Measurements from ENCODE around the gene NPHP4.

NPHP4 gene

DNA sequence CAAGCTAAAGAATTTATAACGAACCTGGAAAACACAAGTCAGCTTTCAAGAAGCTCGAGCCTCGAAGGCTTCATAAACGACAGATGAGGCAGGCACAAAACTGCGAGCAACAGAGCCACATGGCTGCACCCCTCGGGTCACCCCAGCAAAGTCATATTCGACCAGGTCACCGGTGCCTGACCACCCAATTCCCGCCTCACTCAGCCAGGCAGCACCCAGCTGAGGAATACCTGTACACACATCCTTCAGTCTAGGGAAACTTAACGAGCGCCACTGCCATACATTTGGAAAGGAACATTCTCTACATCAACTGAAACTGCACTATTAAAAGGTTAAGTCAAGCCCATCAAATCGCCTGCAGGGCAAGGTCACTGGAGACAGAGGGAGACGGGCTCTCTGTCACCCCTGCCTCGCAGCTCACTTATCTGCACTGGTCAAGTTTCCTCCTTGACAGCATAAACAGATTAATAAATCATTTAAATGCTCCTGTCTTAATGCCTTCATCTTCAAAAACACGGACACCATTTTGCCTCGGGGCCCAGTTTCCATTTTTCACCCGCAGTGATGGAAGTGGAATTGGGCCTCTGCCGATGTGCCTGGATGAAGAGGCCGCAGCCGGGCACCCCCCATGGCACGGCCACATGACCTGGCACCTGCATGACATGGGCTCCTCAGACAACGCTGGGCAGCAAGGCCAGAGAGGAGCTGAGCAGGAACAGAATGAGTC, 20.6 kb downstream of the NPHP4 start:
- DNase-seq (ENCODE audit: low read depth in 3 of 3): no peak

GRCh38 chr1:5970610-5971273, 21.5 kb downstream of the NPHP4 start:
- DNase-seq (ENCODE audit: low read depth in 3 of 3): no peak

DNA sequence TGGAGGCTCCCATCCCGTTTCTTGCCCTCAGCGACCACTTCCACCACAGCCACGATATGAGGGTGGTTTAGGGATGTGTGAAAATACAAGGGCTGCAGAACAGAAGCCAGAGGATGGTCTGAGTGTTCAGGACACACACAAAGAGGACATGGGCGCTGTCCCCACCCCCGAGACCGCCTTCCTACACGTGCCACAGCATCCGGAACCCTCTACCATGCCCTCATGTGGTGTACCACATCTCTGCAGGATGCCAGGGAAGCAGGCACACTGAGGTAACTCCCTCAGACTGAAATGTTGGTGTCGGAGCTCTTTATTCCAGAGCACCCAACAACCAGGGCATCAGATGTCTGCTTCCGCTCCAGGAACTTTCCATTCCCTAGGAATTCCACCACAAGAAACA, 23.1 kb downstream of the NPHP4 start:
- no peak for DNase-seq (ENCODE audit: low read depth in 3 of 3)

DNA sequence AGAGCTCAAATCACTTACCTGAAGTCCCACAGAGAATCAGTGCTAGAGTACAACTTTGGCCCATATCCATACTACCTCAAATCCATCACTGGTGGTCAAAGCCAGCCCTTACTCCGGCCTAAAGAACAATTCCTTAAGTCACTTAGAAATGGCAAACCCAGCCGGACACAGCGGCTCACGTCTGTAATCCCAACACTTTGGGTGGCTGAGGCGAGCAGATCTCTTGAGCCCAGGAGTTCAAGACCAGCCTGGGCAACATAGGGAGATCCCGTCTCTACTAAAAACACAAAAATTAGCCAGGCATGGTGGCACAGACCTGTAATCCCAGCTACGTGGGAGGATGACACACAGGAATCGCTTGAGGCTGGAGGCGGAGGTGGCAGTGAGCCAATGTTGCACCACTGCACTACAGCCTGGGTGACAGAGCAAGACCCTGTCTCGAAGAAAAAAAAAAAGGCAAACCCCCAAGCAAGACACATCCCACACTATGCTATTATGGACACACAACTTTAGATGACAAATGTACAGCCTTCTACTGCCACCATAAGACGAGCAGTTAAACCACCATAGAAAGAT, 24.0 kb downstream of the NPHP4 start:
- DNase-seq (ENCODE audit: low read depth in 3 of 3): no peak

DNA sequence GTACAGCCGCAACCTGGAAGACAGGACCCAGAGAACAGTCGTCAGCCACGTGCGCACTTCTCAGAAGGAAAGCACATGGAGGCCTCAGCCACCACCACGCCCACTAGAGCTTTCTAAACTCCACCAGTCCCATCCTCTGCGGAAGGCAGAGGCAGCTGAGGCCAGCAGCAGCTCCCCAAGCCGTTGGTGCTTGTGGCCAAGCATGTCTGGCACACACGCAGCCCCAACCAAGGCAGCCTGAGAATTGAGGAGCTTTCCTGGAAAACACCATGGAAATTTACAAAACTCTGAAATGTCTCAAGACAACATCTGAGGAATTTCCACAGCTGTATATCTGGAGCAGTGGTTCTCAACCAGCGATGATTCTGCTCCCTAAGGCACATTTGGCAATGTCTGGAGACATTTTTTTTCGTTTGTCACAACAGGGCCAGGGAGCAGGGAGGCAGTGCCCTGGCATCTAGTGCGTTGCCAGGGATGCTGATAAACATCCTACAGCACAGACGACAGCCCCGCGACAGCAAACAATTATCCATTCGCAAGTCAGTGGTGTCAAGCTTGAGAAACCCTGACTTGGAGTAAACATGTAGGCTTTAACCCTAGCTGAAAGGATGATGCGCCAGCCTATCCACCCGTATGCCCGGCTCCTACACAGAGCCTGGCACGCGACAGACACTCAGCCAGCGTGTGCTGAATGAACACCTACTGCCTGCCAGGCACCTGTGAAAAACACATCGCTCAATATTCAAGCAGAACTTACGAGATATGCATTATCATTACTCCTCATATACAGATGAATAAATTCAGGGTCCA, 24.7 kb downstream of the NPHP4 start:
- no peak for DNase-seq (ENCODE audit: low read depth in 3 of 3)

DNA sequence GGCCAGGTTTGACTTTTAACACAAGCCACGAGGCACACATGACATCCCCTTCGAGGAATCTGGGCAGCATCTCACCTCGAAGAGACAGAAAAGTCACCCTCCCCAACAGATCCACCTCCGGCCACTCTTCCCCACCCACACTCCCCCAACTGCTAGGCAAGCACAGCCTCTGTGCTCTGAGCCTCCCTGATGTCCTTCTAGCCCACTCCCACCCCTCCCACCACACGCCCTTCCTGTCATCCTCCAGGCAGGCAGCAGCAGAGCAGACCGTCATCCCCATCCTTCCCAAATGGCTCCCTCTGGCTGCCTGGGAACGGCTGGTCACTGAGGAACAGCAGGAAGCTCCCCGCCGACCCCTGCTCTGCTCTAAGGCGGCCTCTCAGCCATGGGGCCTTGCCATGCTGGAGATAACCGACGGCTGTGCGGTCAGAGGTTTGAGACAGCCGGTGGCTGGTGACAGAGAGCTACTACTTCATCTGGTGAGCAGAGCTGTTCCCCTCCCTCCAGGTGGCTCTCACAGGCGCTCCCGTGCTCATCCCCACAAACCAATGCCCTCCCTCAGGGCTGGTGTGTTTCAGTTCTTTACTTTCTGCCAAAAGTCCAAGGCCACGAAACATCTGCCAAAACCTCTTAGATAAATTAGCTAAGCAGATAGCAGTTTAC, 25.6 kb downstream of the NPHP4 start:
- DNase-seq (ENCODE audit: low read depth in 3 of 3): no peak

- no peak for DNase-seq (ENCODE audit: low read depth in 3 of 3)
These were observed 26.6 kb downstream of the NPHP4 start for GRCh38 chr1:5965586-5966131.

DNA sequence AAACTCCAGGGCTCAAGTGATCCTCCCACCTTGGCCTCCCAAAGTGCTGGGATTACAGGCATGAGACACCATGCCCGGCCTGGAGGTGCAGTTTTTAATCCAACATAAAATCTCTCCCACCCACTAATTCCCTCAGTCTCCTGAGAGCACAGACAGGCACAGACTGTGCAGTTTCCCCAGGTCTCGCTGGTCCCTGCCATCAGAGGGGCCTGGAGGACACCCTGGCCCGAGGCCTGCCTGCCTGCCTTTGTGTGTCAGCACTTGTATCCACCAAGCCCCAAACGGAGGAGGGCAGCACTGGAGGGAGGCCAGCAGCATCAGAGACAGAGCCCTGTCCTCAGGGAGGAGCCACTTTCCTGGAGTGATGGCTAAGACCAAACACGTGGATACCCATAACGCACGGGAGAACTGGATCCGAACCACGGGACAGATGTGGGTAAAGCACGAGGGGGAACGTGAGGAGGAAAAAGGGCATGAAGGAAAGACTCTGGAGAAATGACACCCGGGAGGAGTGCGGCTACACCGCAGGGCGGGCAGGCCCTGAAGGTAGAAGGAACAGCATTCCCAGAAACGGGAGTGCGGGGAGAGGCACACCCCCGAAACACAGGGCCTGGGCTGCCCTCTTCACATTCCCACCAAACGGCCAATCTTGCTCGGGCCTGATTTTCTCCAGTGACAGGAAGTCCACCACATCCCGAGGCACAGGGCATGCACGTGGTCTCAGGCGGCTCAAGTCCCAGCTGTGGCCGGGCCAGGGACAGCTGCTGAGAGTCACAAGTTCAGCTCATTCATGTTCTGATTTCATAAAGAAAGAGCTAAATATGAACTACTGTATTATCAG, 29.7 kb downstream of the NPHP4 start:
- DNase-seq (ENCODE audit: low read depth in 3 of 3): no peak

DNA sequence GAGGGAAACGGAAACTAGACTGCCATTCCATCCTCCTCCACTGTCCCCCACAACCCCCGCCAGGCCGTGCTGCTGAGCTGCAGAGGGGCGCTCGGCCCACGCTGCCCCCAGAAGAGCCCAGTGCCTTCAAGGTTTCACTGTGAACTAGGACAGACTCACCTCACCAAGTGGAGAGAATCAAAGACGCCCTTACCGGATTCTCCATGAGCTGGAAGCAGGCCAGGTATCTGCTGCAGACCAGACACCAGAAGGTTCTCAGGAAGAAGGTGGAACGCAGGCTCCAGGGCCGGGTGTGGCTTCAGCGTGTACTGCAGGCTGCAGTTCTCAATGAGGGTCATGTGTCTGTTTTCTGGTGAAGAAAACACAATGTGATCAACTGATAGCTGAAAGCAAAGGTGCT, 30.6 kb downstream of the NPHP4 start:
- DNase-seq (ENCODE audit: low read depth in 3 of 3): no peak

GRCh38 chr1:5960336-5960735, 31.9 kb downstream of the NPHP4 start:
- DNase-seq (ENCODE audit: low read depth in 3 of 3): no peak

- DNase-seq (ENCODE audit: low read depth in 3 of 3): no peak
These were observed 32.5 kb downstream of the NPHP4 start for GRCh38 chr1:5959667-5960230.

- no peak for DNase-seq (ENCODE audit: low read depth in 3 of 3)
These were observed 33.1 kb downstream of the NPHP4 start for GRCh38 chr1:5959087-5959486.

DNA sequence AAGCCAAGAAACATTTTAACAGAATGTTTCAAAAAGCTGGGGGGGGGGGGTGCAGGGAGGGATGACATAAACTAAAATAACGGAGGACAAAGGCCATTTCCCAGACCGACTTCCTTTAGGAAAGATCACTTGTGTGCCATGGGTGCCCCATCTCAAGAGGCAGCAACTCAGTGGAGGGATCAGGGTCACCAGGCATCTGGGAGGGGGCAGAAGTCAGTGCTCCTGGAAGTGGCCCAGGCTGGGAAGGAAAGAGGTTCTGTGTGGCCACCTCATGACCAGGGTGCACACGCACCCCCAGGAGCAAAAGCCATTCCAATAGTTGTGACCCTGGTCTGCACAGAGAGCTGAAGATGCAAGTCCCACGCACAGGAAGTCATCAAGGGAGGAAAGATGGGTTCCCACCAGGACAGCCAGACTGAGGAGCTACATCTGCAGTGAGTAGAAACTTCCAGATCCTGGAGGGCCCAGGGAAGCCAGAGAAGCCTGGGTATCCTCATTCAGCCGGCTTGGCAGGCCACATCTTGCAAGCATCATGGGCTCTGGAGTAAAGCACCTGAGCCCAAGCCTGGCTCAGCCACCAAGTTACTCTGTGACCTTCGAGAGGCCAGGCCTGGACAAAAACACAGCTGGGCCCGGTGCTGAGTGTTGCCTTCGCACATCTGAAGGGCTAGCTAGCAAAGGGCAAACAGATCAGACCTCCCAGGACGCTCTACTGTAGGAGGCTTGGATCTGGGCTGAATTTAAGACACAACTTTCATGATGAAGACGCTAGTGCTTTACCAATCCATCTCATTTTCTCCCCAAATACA, 36.0 kb downstream of the NPHP4 start:
- no peak for DNase-seq (ENCODE audit: low read depth in 3 of 3)

- DNase-seq (ENCODE audit: low read depth in 3 of 3): no peak
These were observed 36.7 kb downstream of the NPHP4 start for GRCh38 chr1:5955479-5955977.

DNA sequence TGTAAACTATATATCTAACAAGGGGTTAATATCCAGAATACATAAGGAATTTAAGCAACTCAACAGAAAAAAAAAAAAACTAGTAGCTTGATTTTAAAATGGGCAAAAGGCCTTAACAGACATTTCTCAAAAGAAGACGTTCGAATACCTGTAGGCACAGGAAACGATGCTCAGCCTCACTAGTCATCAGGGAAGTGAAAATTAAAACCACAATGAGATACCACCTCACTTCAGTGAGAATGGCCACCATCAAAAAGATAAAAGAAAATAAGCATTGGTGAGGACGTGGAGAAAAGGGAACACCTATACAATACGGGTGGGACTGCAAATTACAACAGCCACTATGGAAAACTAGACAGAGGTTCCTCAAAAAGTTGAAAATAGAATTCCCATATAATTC, 37.3 kb downstream of the NPHP4 start:
- no peak for DNase-seq (ENCODE audit: low read depth in 3 of 3)

DNA sequence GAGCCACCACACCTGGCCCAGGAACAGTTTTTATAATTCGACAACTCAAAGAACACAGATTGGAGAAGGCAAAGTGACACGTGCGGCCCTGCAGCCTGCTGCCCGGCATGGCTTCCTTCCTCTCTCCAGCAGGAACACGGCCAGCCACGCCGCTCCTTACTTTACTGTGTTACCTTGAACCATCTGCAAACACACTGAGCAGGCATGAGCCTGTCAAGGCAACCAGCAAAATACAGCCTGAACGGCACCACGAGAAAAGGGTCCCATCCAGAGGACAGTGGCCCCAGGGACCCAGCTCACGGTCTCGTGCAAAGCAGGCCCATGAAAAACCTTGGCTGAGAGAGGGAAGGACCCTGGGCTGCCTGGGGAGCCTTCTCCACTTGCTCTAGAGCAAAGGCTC, 38.8 kb downstream of the NPHP4 start:
- no peak for DNase-seq (ENCODE audit: low read depth in 3 of 3)

DNA sequence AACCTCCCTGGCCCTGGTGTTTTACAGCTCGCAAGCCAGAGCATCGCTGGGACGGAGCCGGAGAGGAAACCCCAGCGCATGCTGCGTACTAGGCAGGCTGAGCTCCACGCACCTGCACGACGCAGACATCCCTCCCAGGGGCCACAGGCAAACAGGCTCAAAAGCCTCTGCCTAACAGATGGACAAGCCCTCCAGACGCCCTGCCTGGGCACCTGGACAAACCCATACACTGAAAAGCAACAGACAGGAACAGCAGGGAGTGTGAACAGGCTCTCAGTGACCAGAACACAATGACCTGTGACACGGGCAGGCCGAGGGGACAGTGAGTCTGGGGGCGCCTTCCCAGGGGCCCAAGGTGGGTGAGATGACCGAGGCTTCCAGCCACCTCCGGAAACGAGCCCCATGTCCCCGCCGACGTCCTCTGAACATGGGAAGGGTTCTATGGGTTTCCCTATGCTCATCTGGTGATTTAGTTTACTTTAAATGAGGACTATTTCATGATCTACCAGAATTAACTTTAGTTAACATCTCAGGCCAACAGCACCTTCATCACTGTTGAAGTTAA, 40.3 kb downstream of the NPHP4 start:
- DNase-seq (ENCODE audit: low read depth in 3 of 3): no peak

DNA sequence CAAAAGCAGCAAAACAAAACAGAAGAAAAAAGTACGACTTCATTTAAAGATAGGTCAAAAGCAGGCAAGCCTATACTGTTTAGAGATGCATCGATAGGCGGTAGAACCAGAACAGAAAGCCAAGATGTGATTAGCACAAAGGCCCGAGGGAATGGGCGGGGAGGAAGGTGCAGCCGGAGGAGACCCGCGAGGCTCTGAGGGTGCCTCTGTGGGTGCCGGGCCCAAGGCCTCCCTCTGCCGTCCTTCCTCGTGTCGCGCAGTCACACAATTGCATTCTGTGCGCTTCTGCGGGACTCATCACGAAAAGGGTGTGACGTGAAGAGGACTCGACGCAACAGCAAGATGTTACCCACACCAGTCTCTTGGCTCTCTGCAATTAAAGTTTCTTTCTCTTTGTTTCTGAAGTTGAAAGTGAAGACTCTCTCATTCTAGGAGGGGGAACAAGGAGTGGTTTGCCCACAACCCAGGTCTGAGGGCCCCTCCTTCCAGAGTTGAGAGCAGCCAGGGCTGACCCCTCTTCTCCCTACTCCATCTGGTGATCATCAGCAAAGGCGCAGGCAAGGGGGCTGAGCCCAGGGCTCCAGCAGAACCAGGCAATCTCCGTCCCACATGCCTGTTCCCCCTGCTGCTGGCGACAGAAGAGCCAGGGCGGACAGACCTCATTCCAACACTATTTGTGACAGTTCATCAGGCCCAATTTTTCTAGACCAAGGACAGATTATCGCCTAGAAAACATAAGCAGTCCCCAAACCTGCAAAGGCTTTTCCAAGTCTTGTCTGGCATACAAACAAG, 41.0 kb downstream of the NPHP4 start:
- no peak for DNase-seq (ENCODE audit: low read depth in 3 of 3)
